DOHH2 (cell line): ENCODE results near the gene EXOC6B.

Experiments used
- EZH2phosphoT487 ChIP-seq: fragments of 200-600 bp; sonication (generic); IDR thresholded peaks from 2 replicates; pipeline ENCODE4 v1.6.1; 2017; ENCODE audit warnings: borderline replicate concordance, mild to moderate bottlenecking, antibody characterized with exemption, low read length, moderate library complexity, mixed read lengths
- TF ChIP-seq, protein P1 (sequence below): fragments of 200-600 bp; sonication (generic); IDR thresholded peaks from one replicate; pipeline ENCODE4 v1.5.1; 2014; ENCODE audit warnings: antibody characterized with exemption, mild to moderate bottlenecking, low read depth, low read length; ENCODE audit not compliant: poor library complexity, severe bottlenecking

DNA sequence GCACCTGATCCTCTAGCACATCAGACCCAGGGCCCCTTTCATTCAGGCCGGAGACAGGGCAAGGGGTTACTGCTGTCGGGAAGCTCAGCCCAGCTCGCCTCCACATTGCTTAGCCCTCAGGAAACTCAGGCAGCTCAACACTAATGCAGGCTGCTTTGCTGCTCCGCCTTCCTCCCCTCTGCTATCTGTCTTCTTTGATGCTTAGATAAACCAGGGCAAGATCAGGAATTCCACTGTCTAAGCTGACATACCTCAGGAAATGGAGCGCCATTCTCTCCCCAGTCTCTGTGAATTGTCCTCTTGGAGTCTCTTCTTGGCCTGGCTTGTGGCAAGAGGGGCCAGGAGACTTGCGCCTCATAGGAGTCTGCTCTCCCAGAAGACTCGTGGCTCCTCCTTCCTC lies 25.5 kb upstream of the EXOC6B start:
- TF ChIP-seq, protein P1, sequence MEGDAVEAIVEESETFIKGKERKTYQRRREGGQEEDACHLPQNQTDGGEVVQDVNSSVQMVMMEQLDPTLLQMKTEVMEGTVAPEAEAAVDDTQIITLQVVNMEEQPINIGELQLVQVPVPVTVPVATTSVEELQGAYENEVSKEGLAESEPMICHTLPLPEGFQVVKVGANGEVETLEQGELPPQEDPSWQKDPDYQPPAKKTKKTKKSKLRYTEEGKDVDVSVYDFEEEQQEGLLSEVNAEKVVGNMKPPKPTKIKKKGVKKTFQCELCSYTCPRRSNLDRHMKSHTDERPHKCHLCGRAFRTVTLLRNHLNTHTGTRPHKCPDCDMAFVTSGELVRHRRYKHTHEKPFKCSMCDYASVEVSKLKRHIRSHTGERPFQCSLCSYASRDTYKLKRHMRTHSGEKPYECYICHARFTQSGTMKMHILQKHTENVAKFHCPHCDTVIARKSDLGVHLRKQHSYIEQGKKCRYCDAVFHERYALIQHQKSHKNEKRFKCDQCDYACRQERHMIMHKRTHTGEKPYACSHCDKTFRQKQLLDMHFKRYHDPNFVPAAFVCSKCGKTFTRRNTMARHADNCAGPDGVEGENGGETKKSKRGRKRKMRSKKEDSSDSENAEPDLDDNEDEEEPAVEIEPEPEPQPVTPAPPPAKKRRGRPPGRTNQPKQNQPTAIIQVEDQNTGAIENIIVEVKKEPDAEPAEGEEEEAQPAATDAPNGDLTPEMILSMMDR: no peak
- no peak for TF ChIP-seq EZH2phosphoT487
